GM10266 (cell line): ENCODE measurements around the gene SLC7A14.

ENCODE experiments used
- DNase-seq: peaks from one replicate; pipeline ENCODE4 v3.0.0; 2012; ENCODE audit errors: extremely low spot score
- TF ChIP-seq, protein P1 (sequence below): IDR thresholded peaks from 2 replicates; pipeline ENCODE4 v1.5.1; 2012; ENCODE audit warnings: mild to moderate bottlenecking, low read depth; ENCODE audit not compliant: control insufficient read depth, insufficient read depth; ENCODE audit errors: missing control alignments

Gene SLC7A14

DNA sequence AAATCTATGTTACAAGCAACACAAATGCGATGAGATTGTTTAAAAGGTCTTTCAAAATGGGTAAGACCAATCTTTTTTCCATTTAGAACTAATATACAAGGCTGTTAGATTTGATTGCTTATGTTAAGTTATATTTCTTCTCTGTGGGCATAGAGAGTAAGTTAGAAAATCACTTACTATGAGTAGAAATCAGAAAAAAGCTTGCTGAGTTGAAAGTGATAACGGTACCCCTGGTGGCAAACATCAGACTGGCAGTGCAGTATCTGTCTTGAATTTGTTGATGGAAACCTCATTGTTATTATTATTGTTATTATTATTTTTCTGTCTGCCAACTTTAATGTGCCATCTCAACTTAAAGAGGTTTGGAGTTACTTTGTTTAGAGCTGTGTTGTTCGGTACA is 154.8 kb downstream of the SLC7A14 start:
- no peak for DNase-seq
- TF ChIP-seq, protein P1, sequence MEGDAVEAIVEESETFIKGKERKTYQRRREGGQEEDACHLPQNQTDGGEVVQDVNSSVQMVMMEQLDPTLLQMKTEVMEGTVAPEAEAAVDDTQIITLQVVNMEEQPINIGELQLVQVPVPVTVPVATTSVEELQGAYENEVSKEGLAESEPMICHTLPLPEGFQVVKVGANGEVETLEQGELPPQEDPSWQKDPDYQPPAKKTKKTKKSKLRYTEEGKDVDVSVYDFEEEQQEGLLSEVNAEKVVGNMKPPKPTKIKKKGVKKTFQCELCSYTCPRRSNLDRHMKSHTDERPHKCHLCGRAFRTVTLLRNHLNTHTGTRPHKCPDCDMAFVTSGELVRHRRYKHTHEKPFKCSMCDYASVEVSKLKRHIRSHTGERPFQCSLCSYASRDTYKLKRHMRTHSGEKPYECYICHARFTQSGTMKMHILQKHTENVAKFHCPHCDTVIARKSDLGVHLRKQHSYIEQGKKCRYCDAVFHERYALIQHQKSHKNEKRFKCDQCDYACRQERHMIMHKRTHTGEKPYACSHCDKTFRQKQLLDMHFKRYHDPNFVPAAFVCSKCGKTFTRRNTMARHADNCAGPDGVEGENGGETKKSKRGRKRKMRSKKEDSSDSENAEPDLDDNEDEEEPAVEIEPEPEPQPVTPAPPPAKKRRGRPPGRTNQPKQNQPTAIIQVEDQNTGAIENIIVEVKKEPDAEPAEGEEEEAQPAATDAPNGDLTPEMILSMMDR, result no peak

- TF ChIP-seq, protein P1, result no peak
- DNase-seq, result no peak
These were observed 156.8 kb downstream of the SLC7A14 start for GRCh38 chr3:170429050-170429449.

DNA sequence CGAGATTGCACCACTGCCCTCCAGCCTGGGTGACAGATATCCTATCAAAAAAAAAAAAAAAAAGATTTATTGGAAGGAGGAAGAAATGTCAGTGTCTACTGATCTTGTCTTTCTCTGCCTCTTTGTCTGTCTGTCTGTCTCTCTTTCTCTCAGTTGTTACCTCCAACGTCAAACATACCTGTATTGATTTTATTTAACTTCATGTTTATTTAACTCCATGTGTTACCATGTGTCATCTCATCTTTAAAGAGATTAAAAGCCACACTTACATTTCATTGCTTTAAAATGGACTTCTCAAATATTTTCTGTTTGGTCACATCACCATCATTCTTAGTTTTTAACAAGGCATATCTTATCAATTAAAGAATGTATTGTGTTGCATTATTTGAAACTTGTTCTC is 157.8 kb downstream of the SLC7A14 start:
- no peak for DNase-seq
- TF ChIP-seq, protein P1, result no peak

GRCh38 chr3:170426240-170426797 is 159.6 kb downstream of the SLC7A14 start:
- no peak for DNase-seq
- TF ChIP-seq, protein P1, result no peak

DNA sequence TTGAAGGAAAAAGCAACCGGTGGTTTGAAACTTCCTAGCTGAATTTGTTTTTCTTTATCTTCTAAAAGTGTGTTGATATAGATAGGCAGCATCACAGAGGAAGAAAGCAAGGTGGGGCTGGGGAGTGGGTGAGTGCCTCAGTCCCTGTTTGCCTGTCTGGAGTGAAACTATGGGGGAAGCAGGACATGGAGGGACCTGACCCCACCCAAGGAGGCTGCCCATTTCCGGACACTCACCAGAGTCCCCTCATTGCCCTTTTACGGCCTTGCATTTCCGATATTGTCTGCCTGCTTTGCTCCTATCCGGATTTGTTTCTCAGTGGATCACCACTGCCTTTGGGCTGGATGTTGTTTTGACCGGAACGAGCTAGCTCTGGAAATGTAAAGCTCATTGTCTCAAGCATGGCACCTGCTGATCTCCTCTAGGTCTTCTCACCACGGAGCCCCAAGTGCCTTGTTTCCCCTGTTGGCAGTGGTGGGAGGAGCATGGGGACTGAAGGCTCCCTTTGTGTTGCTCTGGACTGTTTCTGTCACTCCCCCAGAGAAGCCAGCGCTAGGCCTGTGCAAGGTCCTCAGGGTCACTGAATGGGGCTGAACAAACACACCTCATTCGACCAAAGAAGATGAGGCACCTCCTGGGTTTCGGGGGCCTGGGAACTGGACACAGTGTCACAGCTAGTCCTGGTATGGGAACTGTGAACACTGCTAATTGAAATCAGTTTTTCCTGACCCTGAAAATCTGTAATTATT is 160.2 kb downstream of the SLC7A14 start:
- no peak for DNase-seq
- TF ChIP-seq, protein P1, result no peak

- DNase-seq, result no peak
- TF ChIP-seq, protein P1, result no peak
These were observed 161.0 kb downstream of the SLC7A14 start for GRCh38 chr3:170424879-170425278.

DNA sequence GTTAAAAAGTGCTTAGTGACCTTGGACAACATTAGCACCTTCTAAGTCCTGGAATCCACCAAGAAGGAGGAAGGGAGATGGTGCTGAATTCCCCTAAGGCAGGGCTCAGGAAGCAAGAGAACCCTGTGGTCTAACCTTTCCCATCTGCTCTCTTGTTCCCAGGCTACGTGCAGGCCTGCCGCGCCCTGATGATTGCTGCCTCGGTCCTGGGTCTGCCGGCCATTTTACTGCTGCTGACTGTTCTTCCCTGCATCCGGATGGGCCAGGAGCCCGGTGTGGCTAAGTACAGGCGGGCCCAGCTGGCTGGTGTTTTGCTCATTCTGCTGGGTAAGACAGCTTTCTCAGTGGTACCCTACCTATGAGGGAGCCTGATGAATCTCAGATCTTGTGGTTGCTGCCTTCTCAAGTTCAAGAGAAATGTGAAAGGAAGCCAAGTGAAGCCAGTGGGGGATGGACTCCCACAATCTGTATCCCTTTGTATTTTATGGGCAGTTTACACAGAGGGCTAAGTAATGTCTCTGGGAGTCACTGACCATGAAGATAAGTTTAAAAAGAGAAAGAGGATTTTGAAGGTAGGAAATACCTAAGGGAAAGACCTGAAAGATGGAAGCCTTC is 162.8 kb downstream of the SLC7A14 start:
- no peak for DNase-seq
- TF ChIP-seq, protein P1, result no peak
